GM19324 (cell line): ENCODE measurements around the gene COL12A1.

Experiments used
- ATAC-seq: cut with Tn5 transposase; IDR thresholded peaks from one replicate; pipeline ENCODE4 v1.9.1; 2021; ENCODE audit warnings: mild to moderate bottlenecking, moderate library complexity; ENCODE audit not compliant: unreplicated experiment, low FRiP score

The COL12A1 gene

GRCh38 chr6:75108333-75108974 is 97.4 kb downstream of the COL12A1 start:
- no peak for ATAC-seq

GRCh38 chr6:75107913-75108312 is 97.9 kb downstream of the COL12A1 start:
- no peak for ATAC-seq

GRCh38 chr6:75106426-75106825 is 99.4 kb downstream of the COL12A1 start:
- ATAC-seq = no peak

GRCh38 chr6:75103431-75103830 is 102.4 kb downstream of the COL12A1 start:
- ATAC-seq = no peak

- no peak for ATAC-seq
Measured at GRCh38 chr6:75102301-75102700, 103.6 kb downstream of the COL12A1 start.

- no peak for ATAC-seq
Measured at GRCh38 chr6:75101896-75102295, 104.0 kb downstream of the COL12A1 start.

GRCh38 chr6:75098709-75099108 is 107.1 kb downstream of the COL12A1 start:
- no peak for ATAC-seq

- ATAC-seq = no peak
Measured at GRCh38 chr6:75096966-75097365, 108.9 kb downstream of the COL12A1 start.

- ATAC-seq = no peak
Measured at GRCh38 chr6:75094614-75095200, 111.1 kb downstream of the COL12A1 start.

GRCh38 chr6:75091467-75092190 is 114.2 kb downstream of the COL12A1 start:
- no peak for ATAC-seq

- no peak for ATAC-seq
Measured at GRCh38 chr6:75090576-75090975, 115.3 kb downstream of the COL12A1 start.

- no peak for ATAC-seq
Measured at GRCh38 chr6:75089921-75090320, 115.9 kb downstream of the COL12A1 start.

GRCh38 chr6:75089151-75089897 is 116.5 kb downstream of the COL12A1 start:
- no peak for ATAC-seq

- no peak for ATAC-seq
Measured at GRCh38 chr6:75085931-75086635, 119.8 kb downstream of the COL12A1 start.

GRCh38 chr6:75084872-75085381 is 120.9 kb downstream of the COL12A1 start:
- no peak for ATAC-seq

- no peak for ATAC-seq
Measured at GRCh38 chr6:75084018-75084417, 121.8 kb downstream of the COL12A1 start.

GRCh38 chr6:75081921-75082320 is 123.9 kb downstream of the COL12A1 start:
- ATAC-seq = no peak

GRCh38 chr6:75081047-75081446 is 124.8 kb downstream of the COL12A1 start:
- no peak for ATAC-seq

- no peak for ATAC-seq
Measured at GRCh38 chr6:75079589-75079988, 126.3 kb downstream of the COL12A1 start.

- no peak for ATAC-seq
Measured at GRCh38 chr6:75077701-75078100, 128.2 kb downstream of the COL12A1 start.
